GM12878 (cell line): ENCODE results near the gene SIK3. TPM values are rescaled to one million over a fixed set of nuclear protein-coding genes. Genes with fewer than 3 reads are reported as not detected.

Experiments
- ATAC-seq: fragments of 200-7000 bp; cut with Tn5 transposase; 3 replicates; pipeline ENCODE4 v1.9.1; 2020; ENCODE audit warnings: mild to moderate bottlenecking, moderate library complexity
- BruUV-seq: library from RNA; stranded (reverse); fragments of 400-500 nt; replicated peaks from 2 replicates; lab custom pipeline; 2021; lab: Mats Ljungman, UMichigan
- CTCF ChIA-PET: fragments of 300-600 bp; sonication (Branson Sonifier 250); formaldehyde crosslinking; extraction: SDS; loops from one replicate; lab custom pipeline; 2021; ENCODE audit warnings: inconsistent platforms; lab: Yijun Ruan, JAX
- POLR2A ChIA-PET: fragments of 350-600 bp; formaldehyde crosslinking; extraction: SDS; loops from one replicate; lab custom pipeline; 2021; ENCODE audit warnings: inconsistent platforms; lab: Charles Lee
- RAD21 ChIA-PET: fragments of 300-600 bp; sonication (Branson Sonifier 250); formaldehyde crosslinking; loops from one replicate; lab custom pipeline; 2023; ENCODE audit warnings: antibody characterized with exemption; ENCODE audit not compliant: unreplicated experiment; lab: Charles Lee
- SMC1A ChIA-PET: fragments of 300-600 bp; sonication (Branson Sonifier 250); formaldehyde crosslinking; loops from one replicate; lab custom pipeline; 2023; ENCODE audit not compliant: unreplicated experiment, uncharacterized antibody; lab: Charles Lee
- DNase-seq: peaks from one replicate; pipeline ENCODE4 v3.0.0-alpha.2; 2011; ENCODE audit warnings: low read depth, low spot score
- FAIRE-seq: peaks from 3 replicates; lab custom pipeline; 2011; peaks lifted over from hg19 to GRCh38; lab: Jason Lieb, UNC
- H2AFZ ChIP-seq: 2 replicates; pipeline ENCODE4 v1.6.0; 2011; ENCODE audit warnings: low read depth, low read length, control low read depth; ENCODE audit not compliant: control insufficient read depth
- H3K27ac ChIP-seq: 2 replicates; pipeline ENCODE4 v1.5.1; 2011; ENCODE audit warnings: control low read depth; ENCODE audit not compliant: control insufficient read depth, insufficient read depth
- H3K27me3 ChIP-seq, 2 experiments: replicated peaks in 1 of 2; 2 replicates each; pipeline versions ENCODE4 v1.6.0 to v1.6.1; 2011; ENCODE audit warnings: low read length in 1 of 2; ENCODE audit not compliant: control insufficient read depth in 2 of 2, insufficient read depth in 2 of 2
- H3K36me3 ChIP-seq, 2 experiments: 2 replicates each; pipeline ENCODE4 v1.5.1; 2011; ENCODE audit warnings: low read length in 1 of 2; ENCODE audit not compliant: control insufficient read depth in 2 of 2, insufficient read depth in 2 of 2
- H3K4me1 ChIP-seq: 2 replicates; pipeline ENCODE4 v1.6.1; 2011; ENCODE audit warnings: mild to moderate bottlenecking, low read length, moderate library complexity, mixed read lengths; ENCODE audit not compliant: control insufficient read depth, insufficient read depth
- H3K4me2 ChIP-seq: 2 replicates; pipeline ENCODE4 v1.6.0; 2011; ENCODE audit warnings: control low read depth; ENCODE audit not compliant: control insufficient read depth, insufficient read depth
- H3K4me3 ChIP-seq: fragments of 200-600 bp; sonication (generic); 2 replicates; pipeline ENCODE4 v1.5.1; 2016
- H3K79me2 ChIP-seq: 2 replicates; pipeline ENCODE4 v1.6.0; 2011; ENCODE audit warnings: low read length; ENCODE audit not compliant: control insufficient read depth, insufficient read depth
- H3K9ac ChIP-seq: 2 replicates; pipeline ENCODE4 v1.8.0; 2011; ENCODE audit warnings: low read length, control low read depth, mixed read lengths; ENCODE audit not compliant: control insufficient read depth, insufficient read depth
- H3K9me3 ChIP-seq: replicated peaks from 3 replicates; pipeline ENCODE4 v1.5.1; 2011; ENCODE audit warnings: mild to moderate bottlenecking, low read length; ENCODE audit not compliant: control insufficient read depth, insufficient read depth
- H4K20me1 ChIP-seq: 2 replicates; pipeline ENCODE4 v1.6.0; 2011; ENCODE audit not compliant: control insufficient read depth, insufficient read depth
- CREB1 ChIP-seq: IDR thresholded peaks from 2 replicates; pipeline ENCODE4 v1.6.1; 2012; ENCODE audit warnings: low read depth, mild to moderate bottlenecking, inconsistent platforms
- CREM ChIP-seq: IDR thresholded peaks from 2 replicates; pipeline ENCODE4 v1.6.1; 2014; ENCODE audit warnings: antibody characterized with exemption, low read depth
- IKZF2 ChIP-seq, 2 experiments: fragments of 450-650 bp; IDR thresholded peaks; 2 replicates each; pipeline ENCODE4 v1.6.1; 2017; ENCODE audit warnings: mild to moderate bottlenecking in 2 of 2, moderate library complexity in 2 of 2
- KDM1A ChIP-seq: fragments of 200-600 bp; sonication (generic); IDR thresholded peaks from 2 replicates; pipeline ENCODE4 v1.6.1; 2016; ENCODE audit warnings: borderline replicate concordance
- RAD21 ChIP-seq: IDR thresholded peaks from 2 replicates; pipeline ENCODE4 v1.6.1; 2011; ENCODE audit warnings: mild to moderate bottlenecking, low read depth, low read length, moderate library complexity; ENCODE audit not compliant: insufficient read depth
- SMAD1 ChIP-seq: fragments of 450-650 bp; IDR thresholded peaks from 2 replicates; pipeline ENCODE4 v1.6.1; 2018; ENCODE audit warnings: mild to moderate bottlenecking, low read depth; ENCODE audit not compliant: partially characterized antibody
- SRF ChIP-seq, 2 experiments: IDR thresholded peaks; 2 replicates each; pipeline ENCODE4 v1.6.1; 2011; ENCODE audit warnings: low read depth in 2 of 2, low read length in 2 of 2, mild to moderate bottlenecking in 1 of 2, moderate library complexity in 1 of 2
- SUZ12 ChIP-seq: fragments of 200-600 bp; sonication (generic); IDR thresholded peaks from one replicate; pipeline ENCODE4 v1.6.1; 2018; ENCODE audit warnings: antibody characterized with exemption, mild to moderate bottlenecking; ENCODE audit not compliant: unreplicated experiment
- ZNF217 ChIP-seq: fragments of 450-650 bp; IDR thresholded peaks from 2 replicates; pipeline ENCODE4 v1.6.1; 2017; ENCODE audit warnings: antibody characterized with exemption, mild to moderate bottlenecking
- ZNF274 ChIP-seq: IDR thresholded peaks from one replicate; pipeline ENCODE4 v1.8.0; 2011; ENCODE audit not compliant: insufficient read length, insufficient read depth
- WGBS: methylation state at CpG from one replicate; pipeline ENCODE4 v1.1.6; 2016; ENCODE audit warnings: low lambda C conversion rate; ENCODE audit not compliant: insufficient replicate concordance, insufficient coverage; ENCODE audit errors: missing lambda C conversion rate; 5-methylcytosine and 5-hydroxymethylcytosine counted together
- in situ Hi-C: fragments of 300-500 bp; cut with MboI; formaldehyde crosslinking; loops from 9 replicates; pipeline ENCODE4 v1.14.3; 2018; ENCODE audit warnings: mixed read lengths
- intact Hi-C: fragments of 100-400 bp; cut with micrococcal nuclease; formaldehyde crosslinking; loops from one replicate; pipeline ENCODE4 v1.14.2; 2022; ENCODE audit not compliant: unreplicated experiment
- polyA plus RNA-seq, 11 experiments: library from polyadenylated mRNA; depleted of rRNA in 4 of 11; unstranded in 6 of 11; stranded (reverse) in 5 of 11; fragments of >200 nt; fragmentation: Nextera tagmentation in 4 of 11; fragmentation: Illumina TruSeq in 1 of 11; extraction: Ambion mirVana in 4 of 11; extraction: Trizol in 1 of 11; gene quantifications; 1 replicate in 1 of 11; 2 replicates in 10 of 11; pipeline versions ENCODE4 v1.2.1 to v1.2.3, GENCODE V29; 2011 to 2016; ENCODE audit warnings: inconsistent platforms in 2 of 11, missing spikeins in 2 of 11, low read depth in 1 of 11
- total RNA-seq, 4 experiments: library from RNA; depleted of rRNA in 3 of 4; stranded (reverse); fragments of >200 nt in 3 of 4; fragmentation: Illumina TruSeq in 1 of 4; extraction: Trizol in 1 of 4; gene quantifications; 2 replicates each; pipeline versions ENCODE4 v1.2.1 to v1.2.3, GENCODE V29; 2013 to 2021
- TF ChIP-seq, protein P1 (sequence below): IDR thresholded peaks from 2 replicates; pipeline ENCODE4 v1.6.1; 2012; ENCODE audit warnings: mild to moderate bottlenecking, low read depth, low read length
- TF ChIP-seq, protein P2 (sequence below): fragments of 450-650 bp; IDR thresholded peaks from 2 replicates; pipeline ENCODE4 v1.6.1; 2017; ENCODE audit warnings: mild to moderate bottlenecking
- TF ChIP-seq, protein P3 (sequence below): fragments of 450-650 bp; IDR thresholded peaks from 2 replicates; pipeline ENCODE4 v1.6.1; 2017; ENCODE audit warnings: low read depth, mild to moderate bottlenecking, moderate library complexity
- TF ChIP-seq, protein P4 (sequence below): fragments of 450-650 bp; IDR thresholded peaks from 2 replicates; pipeline ENCODE4 v1.6.1; 2014; ENCODE audit warnings: mild to moderate bottlenecking

SIK3 gene
- total and polyA plus RNA-seq, 10 of the 15 experiments (the other 5 are each of a cell fraction or from before 2014, with no cell fraction given): 2.5 to 31.9 (median 11.1) TPM

DNA sequence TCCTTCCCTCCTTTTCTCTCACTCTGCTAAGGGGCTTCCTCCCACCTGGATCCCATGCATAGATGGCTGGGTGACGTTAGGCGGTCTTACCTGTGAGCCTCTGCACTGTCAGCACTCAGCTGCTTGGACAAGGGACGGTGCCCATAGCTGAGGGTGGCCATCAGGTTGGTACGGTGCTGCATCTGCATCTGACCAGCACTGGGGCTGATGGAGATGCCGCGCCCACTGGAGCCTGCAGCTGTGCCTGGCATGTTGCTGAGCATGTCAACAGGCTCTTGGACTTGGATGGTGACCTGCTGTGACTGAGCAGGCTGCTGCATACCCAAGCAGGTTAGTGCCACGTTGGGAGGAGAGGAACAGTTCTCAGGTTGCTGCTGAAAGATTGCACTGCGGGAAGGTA, 239.1 kb downstream of the SIK3 start (continued):
- TF ChIP-seq SMAD1: no peak
- no peak for TF ChIP-seq ZNF217
- no peak for TF ChIP-seq CREM

DNA sequence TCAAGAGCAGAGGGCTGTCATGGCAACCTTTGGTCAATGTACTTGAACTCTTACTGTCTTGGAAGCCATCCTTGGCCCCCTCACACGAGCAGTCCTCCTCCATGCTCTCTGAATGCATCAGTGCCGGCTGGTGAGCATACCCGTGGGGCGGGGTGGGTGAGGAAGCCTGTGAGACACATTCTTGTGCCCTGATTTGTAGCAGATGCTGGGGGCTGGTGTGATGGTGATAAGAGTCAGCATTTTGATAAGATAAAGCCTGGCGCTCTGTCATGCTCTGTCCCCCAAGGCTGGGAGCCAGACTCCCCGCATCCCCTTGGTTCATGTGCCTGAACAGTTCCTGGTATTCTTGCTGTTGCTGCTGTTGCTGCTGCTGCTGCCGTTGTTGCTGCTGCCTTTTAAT, 240.3 kb downstream of the SIK3 start:
- H3K79me2 ChIP-seq: no peaks in the 10 kb centered on the region
- intact Hi-C loops (no loop called here), in situ Hi-C loops (no loop called here)
- H4K20me1 ChIP-seq: no peaks in the 10 kb centered on the region
- POLR2A ChIA-PET: interaction anchor here (0.6 kb wide), 1 partner anchor 205 kb away, joined by 3 read pairs; no protein-coding TSS in a partner anchor
- H3K36me3 ChIP-seq: peaks cover 6 to 9% of the 10 kb centered on the region in 2 experiments; a peak in 2 of 4 replicates
- H3K4me2 ChIP-seq: no peak overlapping the region
- TF ChIP-seq ZNF274: no peak
- TF ChIP-seq CREB1: no peak
- TF ChIP-seq SRF (IDR thresholded peaks at IDR 0.05; ENCODE audit: low read depth in 2 of 2, low read length in 2 of 2): no peak
- TF ChIP-seq, protein P1, sequence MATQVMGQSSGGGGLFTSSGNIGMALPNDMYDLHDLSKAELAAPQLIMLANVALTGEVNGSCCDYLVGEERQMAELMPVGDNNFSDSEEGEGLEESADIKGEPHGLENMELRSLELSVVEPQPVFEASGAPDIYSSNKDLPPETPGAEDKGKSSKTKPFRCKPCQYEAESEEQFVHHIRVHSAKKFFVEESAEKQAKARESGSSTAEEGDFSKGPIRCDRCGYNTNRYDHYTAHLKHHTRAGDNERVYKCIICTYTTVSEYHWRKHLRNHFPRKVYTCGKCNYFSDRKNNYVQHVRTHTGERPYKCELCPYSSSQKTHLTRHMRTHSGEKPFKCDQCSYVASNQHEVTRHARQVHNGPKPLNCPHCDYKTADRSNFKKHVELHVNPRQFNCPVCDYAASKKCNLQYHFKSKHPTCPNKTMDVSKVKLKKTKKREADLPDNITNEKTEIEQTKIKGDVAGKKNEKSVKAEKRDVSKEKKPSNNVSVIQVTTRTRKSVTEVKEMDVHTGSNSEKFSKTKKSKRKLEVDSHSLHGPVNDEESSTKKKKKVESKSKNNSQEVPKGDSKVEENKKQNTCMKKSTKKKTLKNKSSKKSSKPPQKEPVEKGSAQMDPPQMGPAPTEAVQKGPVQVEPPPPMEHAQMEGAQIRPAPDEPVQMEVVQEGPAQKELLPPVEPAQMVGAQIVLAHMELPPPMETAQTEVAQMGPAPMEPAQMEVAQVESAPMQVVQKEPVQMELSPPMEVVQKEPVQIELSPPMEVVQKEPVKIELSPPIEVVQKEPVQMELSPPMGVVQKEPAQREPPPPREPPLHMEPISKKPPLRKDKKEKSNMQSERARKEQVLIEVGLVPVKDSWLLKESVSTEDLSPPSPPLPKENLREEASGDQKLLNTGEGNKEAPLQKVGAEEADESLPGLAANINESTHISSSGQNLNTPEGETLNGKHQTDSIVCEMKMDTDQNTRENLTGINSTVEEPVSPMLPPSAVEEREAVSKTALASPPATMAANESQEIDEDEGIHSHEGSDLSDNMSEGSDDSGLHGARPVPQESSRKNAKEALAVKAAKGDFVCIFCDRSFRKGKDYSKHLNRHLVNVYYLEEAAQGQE: no peak
- no peak for TF ChIP-seq SMAD1
- TF ChIP-seq, protein P2, sequence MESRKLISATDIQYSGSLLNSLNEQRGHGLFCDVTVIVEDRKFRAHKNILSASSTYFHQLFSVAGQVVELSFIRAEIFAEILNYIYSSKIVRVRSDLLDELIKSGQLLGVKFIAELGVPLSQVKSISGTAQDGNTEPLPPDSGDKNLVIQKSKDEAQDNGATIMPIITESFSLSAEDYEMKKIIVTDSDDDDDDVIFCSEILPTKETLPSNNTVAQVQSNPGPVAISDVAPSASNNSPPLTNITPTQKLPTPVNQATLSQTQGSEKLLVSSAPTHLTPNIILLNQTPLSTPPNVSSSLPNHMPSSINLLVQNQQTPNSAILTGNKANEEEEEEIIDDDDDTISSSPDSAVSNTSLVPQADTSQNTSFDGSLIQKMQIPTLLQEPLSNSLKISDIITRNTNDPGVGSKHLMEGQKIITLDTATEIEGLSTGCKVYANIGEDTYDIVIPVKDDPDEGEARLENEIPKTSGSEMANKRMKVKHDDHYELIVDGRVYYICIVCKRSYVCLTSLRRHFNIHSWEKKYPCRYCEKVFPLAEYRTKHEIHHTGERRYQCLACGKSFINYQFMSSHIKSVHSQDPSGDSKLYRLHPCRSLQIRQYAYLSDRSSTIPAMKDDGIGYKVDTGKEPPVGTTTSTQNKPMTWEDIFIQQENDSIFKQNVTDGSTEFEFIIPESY: no peak
- TF ChIP-seq, protein P3, sequence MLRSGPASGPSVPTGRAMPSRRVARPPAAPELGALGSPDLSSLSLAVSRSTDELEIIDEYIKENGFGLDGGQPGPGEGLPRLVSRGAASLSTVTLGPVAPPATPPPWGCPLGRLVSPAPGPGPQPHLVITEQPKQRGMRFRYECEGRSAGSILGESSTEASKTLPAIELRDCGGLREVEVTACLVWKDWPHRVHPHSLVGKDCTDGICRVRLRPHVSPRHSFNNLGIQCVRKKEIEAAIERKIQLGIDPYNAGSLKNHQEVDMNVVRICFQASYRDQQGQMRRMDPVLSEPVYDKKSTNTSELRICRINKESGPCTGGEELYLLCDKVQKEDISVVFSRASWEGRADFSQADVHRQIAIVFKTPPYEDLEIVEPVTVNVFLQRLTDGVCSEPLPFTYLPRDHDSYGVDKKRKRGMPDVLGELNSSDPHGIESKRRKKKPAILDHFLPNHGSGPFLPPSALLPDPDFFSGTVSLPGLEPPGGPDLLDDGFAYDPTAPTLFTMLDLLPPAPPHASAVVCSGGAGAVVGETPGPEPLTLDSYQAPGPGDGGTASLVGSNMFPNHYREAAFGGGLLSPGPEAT: no peak
- no peak for TF ChIP-seq IKZF2 (IDR thresholded peaks at IDR 0.05)
- no peak for TF ChIP-seq RAD21
- TF ChIP-seq, protein P4, sequence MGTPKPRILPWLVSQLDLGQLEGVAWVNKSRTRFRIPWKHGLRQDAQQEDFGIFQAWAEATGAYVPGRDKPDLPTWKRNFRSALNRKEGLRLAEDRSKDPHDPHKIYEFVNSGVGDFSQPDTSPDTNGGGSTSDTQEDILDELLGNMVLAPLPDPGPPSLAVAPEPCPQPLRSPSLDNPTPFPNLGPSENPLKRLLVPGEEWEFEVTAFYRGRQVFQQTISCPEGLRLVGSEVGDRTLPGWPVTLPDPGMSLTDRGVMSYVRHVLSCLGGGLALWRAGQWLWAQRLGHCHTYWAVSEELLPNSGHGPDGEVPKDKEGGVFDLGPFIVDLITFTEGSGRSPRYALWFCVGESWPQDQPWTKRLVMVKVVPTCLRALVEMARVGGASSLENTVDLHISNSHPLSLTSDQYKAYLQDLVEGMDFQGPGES: no peak
- TF ChIP-seq KDM1A: no peak
- TF ChIP-seq SUZ12: no peak
- H2AFZ ChIP-seq: no peak overlapping the region
- 89% methylated on average over 7 of the region's 7 CpGs for WGBS
- DNase-seq (no peak), ATAC-seq (no peak), FAIRE-seq (no peak)
- SMC1A ChIA-PET: no interaction called here
- RAD21 ChIA-PET: interaction anchor here (1.8 kb wide), 1 partner anchor 22 kb away, joined by 4 read pairs; no protein-coding TSS in a partner anchor
- no peaks in the 10 kb centered on the region for H3K27me3 ChIP-seq
- no peak overlapping the region for H3K4me3 ChIP-seq
- CTCF ChIA-PET: interaction anchor here (0.6 to 1.3 kb wide), 2 partner anchors 22 to 248 kb away, joined by 3 to 6 read pairs; no protein-coding TSS in a partner anchor
- no TSS peak for BruUV-seq
- H3K27ac ChIP-seq: no peak overlapping the region
- H3K9ac ChIP-seq: no peak overlapping the region
- peaks cover 15% of the 10 kb centered on the region for H3K4me1 ChIP-seq
- no peaks in the 10 kb centered on the region for H3K9me3 ChIP-seq
